WTC11 (cell line): Measurements from ENCODE around the gene UBASH3B.

Source experiments
- ELF4 ChIP-seq: sonication (generic); formaldehyde crosslinking; IDR thresholded peaks from 2 replicates; pipeline ENCODE4 v1.8.1; 2022; ENCODE audit warnings: low read depth, mild to moderate bottlenecking, moderate library complexity, missing genetic modification reagents
- HMGXB4 ChIP-seq: sonication (generic); formaldehyde crosslinking; IDR thresholded peaks from 2 replicates; pipeline ENCODE4 v1.8.1; 2023; ENCODE audit warnings: mild to moderate bottlenecking, moderate library complexity, missing genetic modification reagents
- NFE2L1 ChIP-seq: sonication (generic); formaldehyde crosslinking; IDR thresholded peaks from 2 replicates; pipeline ENCODE4 v1.8.1; 2023; ENCODE audit warnings: missing genetic modification reagents
- RELA ChIP-seq: sonication (generic); formaldehyde crosslinking; IDR thresholded peaks from 2 replicates; pipeline ENCODE4 v1.8.1; 2022; ENCODE audit warnings: missing genetic modification reagents, mild to moderate bottlenecking, borderline replicate concordance
- ZNF121 ChIP-seq: sonication (generic); formaldehyde crosslinking; IDR thresholded peaks from 2 replicates; pipeline ENCODE4 v1.8.0; 2023; ENCODE audit warnings: missing genetic modification reagents
- ZNF138 ChIP-seq: sonication (generic); formaldehyde crosslinking; conservative IDR thresholded peaks from 2 replicates; pipeline ENCODE4 v1.8.1; 2022; ENCODE audit warnings: mild to moderate bottlenecking, moderate library complexity, missing genetic modification reagents
- TF ChIP-seq, protein P1 (sequence below): fragments of 200-600 bp; IDR thresholded peaks from 2 replicates; pipeline ENCODE4 v1.8.0; 2022; ENCODE audit warnings: antibody characterized with exemption
- TF ChIP-seq, protein P2 (sequence below): sonication (generic); formaldehyde crosslinking; IDR thresholded peaks from 2 replicates; pipeline ENCODE4 v1.8.0; 2022; ENCODE audit warnings: mild to moderate bottlenecking, missing genetic modification reagents
- TF ChIP-seq, protein P3 (sequence below): sonication (generic); formaldehyde crosslinking; IDR thresholded peaks from 2 replicates; pipeline ENCODE4 v1.8.1; 2023; ENCODE audit warnings: mild to moderate bottlenecking, missing genetic modification reagents
- TF ChIP-seq, protein P4 (sequence below): sonication (generic); formaldehyde crosslinking; IDR thresholded peaks from 2 replicates; pipeline ENCODE4 v1.8.1; 2022; ENCODE audit warnings: missing genetic modification reagents, borderline replicate concordance
- TF ChIP-seq, protein P5 (sequence below): sonication (generic); formaldehyde crosslinking; IDR thresholded peaks from 2 replicates; pipeline ENCODE4 v1.8.1; 2022; ENCODE audit warnings: mild to moderate bottlenecking, moderate library complexity, missing genetic modification reagents

DNA sequence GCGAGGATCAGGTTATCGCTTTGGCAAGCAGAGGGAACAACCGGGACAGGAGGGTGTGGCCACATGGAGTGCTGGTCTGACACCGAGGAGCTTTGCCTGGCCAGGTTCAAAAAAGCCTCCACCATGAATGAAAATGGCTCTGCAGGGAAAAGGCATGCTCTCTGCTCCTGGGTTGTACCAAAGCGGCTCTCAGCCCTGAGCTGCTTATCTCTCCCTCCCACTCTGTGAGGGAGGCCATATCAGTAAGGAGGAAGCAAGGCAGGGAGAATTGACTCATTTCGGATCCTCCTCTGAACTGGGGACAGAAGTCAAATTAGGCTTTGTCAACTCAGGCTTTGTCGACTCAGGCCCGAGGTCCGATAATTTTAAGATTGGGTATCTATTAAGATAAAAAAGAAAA, 99.9 kb downstream of the UBASH3B start:
- TF ChIP-seq, protein P1, sequence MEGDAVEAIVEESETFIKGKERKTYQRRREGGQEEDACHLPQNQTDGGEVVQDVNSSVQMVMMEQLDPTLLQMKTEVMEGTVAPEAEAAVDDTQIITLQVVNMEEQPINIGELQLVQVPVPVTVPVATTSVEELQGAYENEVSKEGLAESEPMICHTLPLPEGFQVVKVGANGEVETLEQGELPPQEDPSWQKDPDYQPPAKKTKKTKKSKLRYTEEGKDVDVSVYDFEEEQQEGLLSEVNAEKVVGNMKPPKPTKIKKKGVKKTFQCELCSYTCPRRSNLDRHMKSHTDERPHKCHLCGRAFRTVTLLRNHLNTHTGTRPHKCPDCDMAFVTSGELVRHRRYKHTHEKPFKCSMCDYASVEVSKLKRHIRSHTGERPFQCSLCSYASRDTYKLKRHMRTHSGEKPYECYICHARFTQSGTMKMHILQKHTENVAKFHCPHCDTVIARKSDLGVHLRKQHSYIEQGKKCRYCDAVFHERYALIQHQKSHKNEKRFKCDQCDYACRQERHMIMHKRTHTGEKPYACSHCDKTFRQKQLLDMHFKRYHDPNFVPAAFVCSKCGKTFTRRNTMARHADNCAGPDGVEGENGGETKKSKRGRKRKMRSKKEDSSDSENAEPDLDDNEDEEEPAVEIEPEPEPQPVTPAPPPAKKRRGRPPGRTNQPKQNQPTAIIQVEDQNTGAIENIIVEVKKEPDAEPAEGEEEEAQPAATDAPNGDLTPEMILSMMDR, result no peak
- TF ChIP-seq, protein P2, sequence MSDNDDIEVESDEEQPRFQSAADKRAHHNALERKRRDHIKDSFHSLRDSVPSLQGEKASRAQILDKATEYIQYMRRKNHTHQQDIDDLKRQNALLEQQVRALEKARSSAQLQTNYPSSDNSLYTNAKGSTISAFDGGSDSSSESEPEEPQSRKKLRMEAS (CRISPR knock-in tag), result no peak
- TF ChIP-seq NFE2L1, result no peak
- TF ChIP-seq ELF4, result no peak
- TF ChIP-seq, protein P3, sequence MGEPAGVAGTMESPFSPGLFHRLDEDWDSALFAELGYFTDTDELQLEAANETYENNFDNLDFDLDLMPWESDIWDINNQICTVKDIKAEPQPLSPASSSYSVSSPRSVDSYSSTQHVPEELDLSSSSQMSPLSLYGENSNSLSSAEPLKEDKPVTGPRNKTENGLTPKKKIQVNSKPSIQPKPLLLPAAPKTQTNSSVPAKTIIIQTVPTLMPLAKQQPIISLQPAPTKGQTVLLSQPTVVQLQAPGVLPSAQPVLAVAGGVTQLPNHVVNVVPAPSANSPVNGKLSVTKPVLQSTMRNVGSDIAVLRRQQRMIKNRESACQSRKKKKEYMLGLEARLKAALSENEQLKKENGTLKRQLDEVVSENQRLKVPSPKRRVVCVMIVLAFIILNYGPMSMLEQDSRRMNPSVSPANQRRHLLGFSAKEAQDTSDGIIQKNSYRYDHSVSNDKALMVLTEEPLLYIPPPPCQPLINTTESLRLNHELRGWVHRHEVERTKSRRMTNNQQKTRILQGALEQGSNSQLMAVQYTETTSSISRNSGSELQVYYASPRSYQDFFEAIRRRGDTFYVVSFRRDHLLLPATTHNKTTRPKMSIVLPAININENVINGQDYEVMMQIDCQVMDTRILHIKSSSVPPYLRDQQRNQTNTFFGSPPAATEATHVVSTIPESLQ (CRISPR knock-in tag), result no peak
- TF ChIP-seq, protein P4, sequence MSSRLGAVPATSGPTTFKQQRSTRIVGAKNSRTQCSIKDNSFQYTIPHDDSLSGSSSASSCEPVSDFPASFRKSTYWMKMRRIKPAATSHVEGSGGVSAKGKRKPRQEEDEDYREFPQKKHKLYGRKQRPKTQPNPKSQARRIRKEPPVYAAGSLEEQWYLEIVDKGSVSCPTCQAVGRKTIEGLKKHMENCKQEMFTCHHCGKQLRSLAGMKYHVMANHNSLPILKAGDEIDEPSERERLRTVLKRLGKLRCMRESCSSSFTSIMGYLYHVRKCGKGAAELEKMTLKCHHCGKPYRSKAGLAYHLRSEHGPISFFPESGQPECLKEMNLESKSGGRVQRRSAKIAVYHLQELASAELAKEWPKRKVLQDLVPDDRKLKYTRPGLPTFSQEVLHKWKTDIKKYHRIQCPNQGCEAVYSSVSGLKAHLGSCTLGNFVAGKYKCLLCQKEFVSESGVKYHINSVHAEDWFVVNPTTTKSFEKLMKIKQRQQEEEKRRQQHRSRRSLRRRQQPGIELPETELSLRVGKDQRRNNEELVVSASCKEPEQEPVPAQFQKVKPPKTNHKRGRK (CRISPR knock-in tag), result no peak
- no peak for TF ChIP-seq ZNF138 (CRISPR knock-in tag)
- no peak for TF ChIP-seq RELA (CRISPR knock-in tag)
- TF ChIP-seq HMGXB4 (CRISPR knock-in tag), result no peak
- TF ChIP-seq ZNF121 (CRISPR knock-in tag), result no peak
- TF ChIP-seq, protein P5, sequence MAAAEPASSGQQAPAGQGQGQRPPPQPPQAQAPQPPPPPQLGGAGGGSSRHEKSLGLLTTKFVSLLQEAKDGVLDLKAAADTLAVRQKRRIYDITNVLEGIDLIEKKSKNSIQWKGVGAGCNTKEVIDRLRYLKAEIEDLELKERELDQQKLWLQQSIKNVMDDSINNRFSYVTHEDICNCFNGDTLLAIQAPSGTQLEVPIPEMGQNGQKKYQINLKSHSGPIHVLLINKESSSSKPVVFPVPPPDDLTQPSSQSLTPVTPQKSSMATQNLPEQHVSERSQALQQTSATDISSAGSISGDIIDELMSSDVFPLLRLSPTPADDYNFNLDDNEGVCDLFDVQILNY (CRISPR knock-in tag), result no peak
